GM12878 (cell line): ENCODE data around the gene PLEKHA6. TPM values are rescaled to one million over a fixed set of nuclear protein-coding genes. Genes with fewer than 3 reads are reported as not detected.

ENCODE experiments used
- ATAC-seq: fragments of 200-7000 bp; cut with Tn5 transposase; 3 replicates; pipeline ENCODE4 v1.9.1; 2020; ENCODE audit warnings: mild to moderate bottlenecking, moderate library complexity
- BruUV-seq: library from RNA; stranded (reverse); fragments of 400-500 nt; replicated peaks from 2 replicates; lab custom pipeline; 2021; lab: Mats Ljungman, UMichigan
- CTCF ChIA-PET: fragments of 300-600 bp; sonication (Branson Sonifier 250); formaldehyde crosslinking; extraction: SDS; loops from one replicate; lab custom pipeline; 2021; ENCODE audit warnings: inconsistent platforms; lab: Yijun Ruan, JAX
- POLR2A ChIA-PET: fragments of 350-600 bp; formaldehyde crosslinking; extraction: SDS; loops from one replicate; lab custom pipeline; 2021; ENCODE audit warnings: inconsistent platforms; lab: Charles Lee
- RAD21 ChIA-PET: fragments of 300-600 bp; sonication (Branson Sonifier 250); formaldehyde crosslinking; loops from one replicate; lab custom pipeline; 2023; ENCODE audit warnings: antibody characterized with exemption; ENCODE audit not compliant: unreplicated experiment; lab: Charles Lee
- SMC1A ChIA-PET: fragments of 300-600 bp; sonication (Branson Sonifier 250); formaldehyde crosslinking; loops from one replicate; lab custom pipeline; 2023; ENCODE audit not compliant: unreplicated experiment, uncharacterized antibody; lab: Charles Lee
- DNase-seq: peaks from one replicate; pipeline ENCODE4 v3.0.0-alpha.2; 2011; ENCODE audit warnings: low read depth, low spot score
- FAIRE-seq: peaks from 3 replicates; lab custom pipeline; 2011; peaks lifted over from hg19 to GRCh38; lab: Jason Lieb, UNC
- H2AFZ ChIP-seq: 2 replicates; pipeline ENCODE4 v1.6.0; 2011; ENCODE audit warnings: low read depth, low read length, control low read depth; ENCODE audit not compliant: control insufficient read depth
- H3K27ac ChIP-seq: 2 replicates; pipeline ENCODE4 v1.5.1; 2011; ENCODE audit warnings: control low read depth; ENCODE audit not compliant: control insufficient read depth, insufficient read depth
- H3K27me3 ChIP-seq, 2 experiments: replicated peaks in 1 of 2; 2 replicates each; pipeline versions ENCODE4 v1.6.0 to v1.6.1; 2011; ENCODE audit warnings: low read length in 1 of 2; ENCODE audit not compliant: control insufficient read depth in 2 of 2, insufficient read depth in 2 of 2
- H3K36me3 ChIP-seq, 2 experiments: 2 replicates each; pipeline ENCODE4 v1.5.1; 2011; ENCODE audit warnings: low read length in 1 of 2; ENCODE audit not compliant: control insufficient read depth in 2 of 2, insufficient read depth in 2 of 2
- H3K4me1 ChIP-seq: 2 replicates; pipeline ENCODE4 v1.6.1; 2011; ENCODE audit warnings: mild to moderate bottlenecking, low read length, moderate library complexity, mixed read lengths; ENCODE audit not compliant: control insufficient read depth, insufficient read depth
- H3K4me2 ChIP-seq: 2 replicates; pipeline ENCODE4 v1.6.0; 2011; ENCODE audit warnings: control low read depth; ENCODE audit not compliant: control insufficient read depth, insufficient read depth
- H3K4me3 ChIP-seq: fragments of 200-600 bp; sonication (generic); 2 replicates; pipeline ENCODE4 v1.5.1; 2016
- H3K79me2 ChIP-seq: 2 replicates; pipeline ENCODE4 v1.6.0; 2011; ENCODE audit warnings: low read length; ENCODE audit not compliant: control insufficient read depth, insufficient read depth
- H3K9ac ChIP-seq: 2 replicates; pipeline ENCODE4 v1.8.0; 2011; ENCODE audit warnings: low read length, control low read depth, mixed read lengths; ENCODE audit not compliant: control insufficient read depth, insufficient read depth
- H3K9me3 ChIP-seq: replicated peaks from 3 replicates; pipeline ENCODE4 v1.5.1; 2011; ENCODE audit warnings: mild to moderate bottlenecking, low read length; ENCODE audit not compliant: control insufficient read depth, insufficient read depth
- H4K20me1 ChIP-seq: 2 replicates; pipeline ENCODE4 v1.6.0; 2011; ENCODE audit not compliant: control insufficient read depth, insufficient read depth
- CHD1 ChIP-seq: IDR thresholded peaks from 2 replicates; pipeline ENCODE4 v1.6.1; 2012; ENCODE audit warnings: low read depth, low read length, improper control_type of control experiment
- IKZF1 ChIP-seq: fragments of 450-650 bp; conservative IDR thresholded peaks from 2 replicates; pipeline ENCODE4 v1.6.1; 2017; ENCODE audit warnings: antibody characterized with exemption, mild to moderate bottlenecking
- WGBS: methylation state at CpG from one replicate; pipeline ENCODE4 v1.1.6; 2016; ENCODE audit warnings: low lambda C conversion rate; ENCODE audit not compliant: insufficient replicate concordance, insufficient coverage; ENCODE audit errors: missing lambda C conversion rate; 5-methylcytosine and 5-hydroxymethylcytosine counted together
- in situ Hi-C: fragments of 300-500 bp; cut with MboI; formaldehyde crosslinking; loops from 9 replicates; pipeline ENCODE4 v1.14.3; 2018; ENCODE audit warnings: mixed read lengths
- intact Hi-C: fragments of 100-400 bp; cut with micrococcal nuclease; formaldehyde crosslinking; loops from one replicate; pipeline ENCODE4 v1.14.2; 2022; ENCODE audit not compliant: unreplicated experiment
- polyA plus RNA-seq, 11 experiments: library from polyadenylated mRNA; depleted of rRNA in 4 of 11; unstranded in 6 of 11; stranded (reverse) in 5 of 11; fragments of >200 nt; fragmentation: Nextera tagmentation in 4 of 11; fragmentation: Illumina TruSeq in 1 of 11; extraction: Ambion mirVana in 4 of 11; extraction: Trizol in 1 of 11; gene quantifications; 1 replicate in 1 of 11; 2 replicates in 10 of 11; pipeline versions ENCODE4 v1.2.1 to v1.2.3, GENCODE V29; 2011 to 2016; ENCODE audit warnings: inconsistent platforms in 2 of 11, missing spikeins in 2 of 11, low read depth in 1 of 11
- total RNA-seq, 4 experiments: library from RNA; depleted of rRNA in 3 of 4; stranded (reverse); fragments of >200 nt in 3 of 4; fragmentation: Illumina TruSeq in 1 of 4; extraction: Trizol in 1 of 4; gene quantifications; 2 replicates each; pipeline versions ENCODE4 v1.2.1 to v1.2.3, GENCODE V29; 2013 to 2021
- TF ChIP-seq, protein P1 (sequence below): fragments of 150-350 bp; IDR thresholded peaks from 2 replicates; pipeline ENCODE4 v1.6.1; 2014; ENCODE audit warnings: mild to moderate bottlenecking, low read depth, low read length

The PLEKHA6 gene
- total and polyA plus RNA-seq, 10 of the 15 experiments (the other 5 are each of a cell fraction or from before 2014, with no cell fraction given): 0.04 to 0.81 (median 0.19) TPM; not detected in 4

DNA sequence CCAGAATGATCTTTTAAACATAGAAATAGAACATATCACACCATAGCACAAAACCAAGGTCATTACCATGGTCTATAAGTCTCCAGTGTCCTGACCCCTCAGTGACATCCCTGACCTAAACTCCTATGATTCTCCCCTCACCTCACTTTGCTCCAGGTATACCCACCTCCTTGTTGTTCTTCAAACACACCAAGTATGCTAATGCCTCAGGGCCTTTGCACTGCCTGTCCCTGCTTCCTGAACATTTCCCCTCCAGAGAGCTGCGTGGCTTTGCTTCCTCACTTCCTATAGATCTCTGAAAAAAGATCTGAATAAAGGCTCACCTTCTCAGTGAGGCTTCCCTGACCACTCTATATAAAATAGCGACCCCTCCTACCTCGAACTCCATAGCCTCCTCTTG is 147.0 kb downstream of the PLEKHA6 start:
- TF ChIP-seq, protein P1, sequence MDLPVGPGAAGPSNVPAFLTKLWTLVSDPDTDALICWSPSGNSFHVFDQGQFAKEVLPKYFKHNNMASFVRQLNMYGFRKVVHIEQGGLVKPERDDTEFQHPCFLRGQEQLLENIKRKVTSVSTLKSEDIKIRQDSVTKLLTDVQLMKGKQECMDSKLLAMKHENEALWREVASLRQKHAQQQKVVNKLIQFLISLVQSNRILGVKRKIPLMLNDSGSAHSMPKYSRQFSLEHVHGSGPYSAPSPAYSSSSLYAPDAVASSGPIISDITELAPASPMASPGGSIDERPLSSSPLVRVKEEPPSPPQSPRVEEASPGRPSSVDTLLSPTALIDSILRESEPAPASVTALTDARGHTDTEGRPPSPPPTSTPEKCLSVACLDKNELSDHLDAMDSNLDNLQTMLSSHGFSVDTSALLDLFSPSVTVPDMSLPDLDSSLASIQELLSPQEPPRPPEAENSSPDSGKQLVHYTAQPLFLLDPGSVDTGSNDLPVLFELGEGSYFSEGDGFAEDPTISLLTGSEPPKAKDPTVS: no peak
- ATAC-seq (no peak), FAIRE-seq (no peak), DNase-seq (no peak)
- ChIA-PET CTCF (interaction anchor here (2.7 kb wide), 1 partner anchor 147 kb away, joined by 13 read pairs; the partner anchor contains the start of gene PLEKHA6), POLR2A (no interaction called here), RAD21 (no interaction called here), SMC1A (interaction anchor here (2.8 kb wide), 1 partner anchor 150 kb away, joined by 28 read pairs; no protein-coding TSS in a partner anchor)
- BruUV-seq: no TSS peak
- no peak overlapping the region for H3K9ac ChIP-seq
- 23% methylated on average over 3 of the region's 3 CpGs for WGBS
- H3K4me3 ChIP-seq: no peak overlapping the region
- no peaks in the 10 kb centered on the region for H3K79me2 ChIP-seq
- no peaks in the 10 kb centered on the region for H3K9me3 ChIP-seq
- H2AFZ ChIP-seq: no peak overlapping the region
- no peak overlapping the region for H3K4me2 ChIP-seq
- no peak overlapping the region for H3K27ac ChIP-seq
- H4K20me1 ChIP-seq: no peaks in the 10 kb centered on the region; the same call in 1 of the 2 replicates
- intact Hi-C loops (no loop called here), in situ Hi-C loops (no loop called here)
- H3K36me3 ChIP-seq: no peaks in the 10 kb centered on the region
- no peaks in the 10 kb centered on the region for H3K4me1 ChIP-seq
- H3K27me3 ChIP-seq: peaks cover 0 to 2% of the 10 kb centered on the region in 2 experiments; a peak in 1 of 4 replicates

DNA sequence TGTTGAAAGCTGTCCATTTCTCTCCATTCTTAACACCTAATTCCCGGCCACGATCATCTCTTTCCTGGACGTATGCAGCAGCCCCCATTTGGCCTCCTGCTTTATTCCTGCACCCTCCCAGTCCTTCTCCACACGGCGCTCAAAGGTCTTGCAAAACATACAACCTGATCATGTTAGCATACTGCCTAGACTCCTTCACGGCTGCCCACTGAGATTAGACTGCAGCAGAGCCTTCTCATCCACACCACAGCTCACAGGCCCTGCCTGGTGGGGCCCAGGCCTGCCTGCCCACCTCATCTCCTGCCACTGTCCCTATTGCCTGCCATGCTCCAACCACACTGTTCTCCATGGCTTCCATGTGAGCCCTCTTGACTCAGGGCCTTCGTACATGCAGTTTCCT is 148.7 kb downstream of the PLEKHA6 start:
- in situ Hi-C loops: no loop called here
- no TSS peak for BruUV-seq
- WGBS: 30% methylated on average over 7 of the region's 7 CpGs

More for the DNA sequence above, 148.7 kb downstream of the PLEKHA6 start:
- no peak overlapping the region for H3K4me2 ChIP-seq
- CTCF ChIA-PET: interaction anchor here (0.6 to 3.9 kb wide), 9 partner anchors 19 to 353 kb away, joined by 3 to 23 read pairs (median 5); no protein-coding TSS in a partner anchor
- intact Hi-C loops: no loop called here
- TF ChIP-seq CHD1 (no peak), IKZF1 (no peak)
- TF ChIP-seq, all 136 proteins: peak for 0
- no peak for ATAC-seq
- SMC1A ChIA-PET: interaction anchor here (1.0 to 1.5 kb wide), 3 partner anchors 13 to 169 kb away, joined by 3 to 5 read pairs (median 3); no protein-coding TSS in a partner anchor
- Histone ChIP-seq H3K79me2 (no peaks in the 10 kb centered on the region), H3K27ac (no peak overlapping the region), H3K4me1 (no peaks in the 10 kb centered on the region), H4K20me1 (no peaks in the 10 kb centered on the region; the same call in 1 of the 2 replicates), H3K9me3 (no peaks in the 10 kb centered on the region), H3K9ac (no peak overlapping the region), H3K4me3 (no peak overlapping the region), H3K27me3 (peaks cover 0 to 6% of the 10 kb centered on the region in 2 experiments; a peak in 2 of 4 replicates), H3K36me3 (no peaks in the 10 kb centered on the region), H2AFZ (no peak overlapping the region)
- RAD21 ChIA-PET: interaction anchor here (0.6 to 2.8 kb wide), 5 partner anchors 37 to 193 kb away, joined by 3 to 11 read pairs (median 4); no protein-coding TSS in a partner anchor
- no peak for DNase-seq
- no peak for FAIRE-seq
- POLR2A ChIA-PET: interaction anchor here (0.6 kb wide), 1 partner anchor 51 kb away, joined by 4 read pairs; no protein-coding TSS in a partner anchor
